Activated naive CD8-positive, alpha-beta T cell treated with anti-CD3 and anti-CD28 coated beads for 36 hours (primary cell): Measurements from ENCODE around the gene CARD11. TPM values are rescaled to one million over a fixed set of nuclear protein-coding genes. Genes with fewer than 3 reads are reported as not detected.

Experiments
- DNase-seq: peaks from one replicate; pipeline ENCODE4 v3.0.0; 2021
- H3K27ac Mint-ChIP-seq: one replicate; pipeline ENCODE4 v1.8.0; 2022; ENCODE audit warnings: mild to moderate bottlenecking, moderate library complexity, mixed read lengths
- H3K27me3 Mint-ChIP-seq: one replicate; pipeline ENCODE4 v1.8.0; 2022; ENCODE audit warnings: mild to moderate bottlenecking, mixed read lengths
- H3K36me3 Mint-ChIP-seq: one replicate; pipeline ENCODE4 v1.8.0; 2021; ENCODE audit warnings: mild to moderate bottlenecking, mixed read lengths
- H3K4me1 Mint-ChIP-seq: one replicate; pipeline ENCODE4 v1.8.0; 2021; ENCODE audit warnings: mixed read lengths
- H3K4me3 Mint-ChIP-seq: one replicate; pipeline ENCODE4 v1.8.0; 2022; ENCODE audit warnings: mild to moderate bottlenecking, moderate library complexity, mixed read lengths
- H3K9me3 Mint-ChIP-seq: one replicate; pipeline ENCODE4 v1.8.0; 2022; ENCODE audit warnings: mixed read lengths
- total RNA-seq, 2 experiments: library from RNA; stranded (reverse); gene quantifications; one replicate each; pipeline ENCODE4 v1.2.3, GENCODE V29; 2021

Gene CARD11
- total RNA-seq, 2 experiments from 2014 or later: 108 to 111 TPM

DNA sequence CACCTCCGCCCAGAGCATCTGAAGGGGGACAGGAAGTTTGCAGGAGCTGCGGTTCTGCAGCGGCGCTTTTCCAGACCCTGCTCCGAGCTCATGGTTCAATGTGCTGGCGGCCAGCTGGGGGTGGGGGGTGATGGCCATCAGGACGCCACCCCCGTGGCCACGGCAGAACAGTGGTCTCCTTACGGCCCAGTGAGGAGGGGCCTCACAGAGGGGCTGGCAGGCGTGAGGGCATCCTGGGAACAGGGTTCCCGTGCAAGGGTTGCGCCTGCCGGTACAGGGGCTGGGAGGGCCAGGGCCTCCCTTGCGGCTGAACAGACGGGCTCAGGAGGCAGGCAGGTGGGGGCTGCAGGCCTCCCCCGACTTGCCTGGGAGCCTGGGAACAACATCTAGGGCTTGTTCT lies 160.6 kb downstream of the CARD11 start:
- H3K4me1 Mint-ChIP-seq: peaks cover 15% of the 10 kb centered on the region
- DNase-seq: no peak
- no peak overlapping the region for H3K27ac Mint-ChIP-seq
- H3K27me3 Mint-ChIP-seq: no peaks in the 10 kb centered on the region
- H3K36me3 Mint-ChIP-seq: no peaks in the 10 kb centered on the region
- no peak overlapping the region for H3K4me3 Mint-ChIP-seq
- no peaks in the 10 kb centered on the region for H3K9me3 Mint-ChIP-seq

DNA sequence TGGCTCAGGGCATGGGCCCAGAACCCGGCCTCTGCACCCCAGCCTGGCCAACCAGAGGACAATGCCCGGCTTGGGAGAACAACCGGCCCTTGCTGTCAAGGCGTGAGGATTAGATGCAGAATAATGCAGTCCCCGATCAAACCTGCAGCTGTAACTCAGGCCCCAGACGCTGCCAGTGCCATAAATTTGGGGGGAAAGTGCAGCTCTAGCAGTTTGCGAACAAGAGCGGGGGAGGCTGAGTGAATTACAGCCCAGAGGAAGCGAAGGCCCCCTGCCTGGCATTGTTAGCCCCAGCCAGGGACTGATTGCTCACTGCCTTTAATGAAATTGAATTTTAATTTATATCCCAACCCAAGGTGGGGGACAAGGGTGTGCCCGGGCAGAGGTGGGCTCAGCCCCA lies 161.6 kb downstream of the CARD11 start:
- Mint-ChIP-seq H3K27me3 (no peaks in the 10 kb centered on the region), H3K9me3 (no peaks in the 10 kb centered on the region), H3K4me1 (peaks cover 14% of the 10 kb centered on the region), H3K36me3 (no peaks in the 10 kb centered on the region), H3K27ac (no peak overlapping the region), H3K4me3 (no peak overlapping the region)
- DNase-seq: no peak

DNA sequence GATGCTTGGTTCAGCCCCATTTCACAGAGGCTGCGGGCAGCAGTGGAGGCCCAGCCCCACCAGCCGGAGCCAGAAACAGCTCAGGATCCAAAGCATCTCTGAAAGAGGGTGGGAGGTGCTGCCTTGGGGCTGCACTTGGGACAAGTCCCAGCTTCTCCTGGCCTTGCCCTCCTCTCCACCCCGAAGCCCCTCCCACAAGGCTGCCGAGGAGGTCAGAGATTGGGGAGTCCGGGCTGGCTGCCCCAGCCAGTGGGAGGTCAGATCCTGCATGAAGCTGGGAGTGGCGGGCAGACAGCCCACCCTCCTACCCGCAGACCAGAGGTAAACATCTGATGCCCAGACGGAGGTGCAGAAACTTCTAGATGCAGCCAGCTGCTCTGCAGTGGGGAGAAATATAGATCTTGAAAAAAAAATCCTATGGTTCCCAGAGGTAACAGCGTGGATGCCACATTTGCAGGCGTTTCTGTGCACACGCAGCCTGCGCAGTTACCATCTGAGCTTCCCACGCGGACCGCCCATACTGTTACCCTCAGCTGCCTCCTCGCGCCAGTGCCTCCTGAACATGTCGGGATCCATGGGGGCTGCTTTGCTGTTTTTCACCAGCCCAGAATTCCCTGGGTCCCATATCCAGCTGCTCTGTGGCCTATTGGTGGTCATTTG lies 162.7 kb downstream of the CARD11 start:
- no peaks in the 10 kb centered on the region for H3K27me3 Mint-ChIP-seq
- no peak overlapping the region for H3K27ac Mint-ChIP-seq
- no peak overlapping the region for H3K4me3 Mint-ChIP-seq
- peaks cover 13% of the 10 kb centered on the region for H3K4me1 Mint-ChIP-seq
- no peaks in the 10 kb centered on the region for H3K9me3 Mint-ChIP-seq
- no peaks in the 10 kb centered on the region for H3K36me3 Mint-ChIP-seq
- no peak for DNase-seq

DNA sequence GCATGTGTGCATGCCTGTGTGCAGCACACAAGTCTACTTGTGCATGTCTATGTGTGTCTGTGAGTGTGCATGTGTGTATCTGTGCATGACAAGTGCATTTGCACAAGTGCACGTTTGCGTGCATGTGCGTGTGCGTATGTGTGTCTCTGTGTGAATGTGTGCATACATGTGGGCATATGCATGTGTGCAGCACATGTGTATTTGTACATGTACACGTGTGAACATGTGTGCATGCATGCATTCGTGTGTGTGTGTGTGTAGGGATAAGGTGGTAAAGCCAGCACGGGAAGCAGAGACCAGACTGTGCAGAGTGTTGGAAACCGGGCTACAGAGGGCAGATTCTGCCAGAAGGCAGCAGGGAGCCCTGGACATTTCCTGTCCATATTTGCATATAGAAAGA lies 163.6 kb downstream of the CARD11 start:
- H3K4me1 Mint-ChIP-seq: peaks cover 13% of the 10 kb centered on the region
- H3K4me3 Mint-ChIP-seq: no peak overlapping the region
- no peak for DNase-seq
- H3K27me3 Mint-ChIP-seq: no peaks in the 10 kb centered on the region
- no peaks in the 10 kb centered on the region for H3K9me3 Mint-ChIP-seq
- no peak overlapping the region for H3K27ac Mint-ChIP-seq
- no peaks in the 10 kb centered on the region for H3K36me3 Mint-ChIP-seq

DNA sequence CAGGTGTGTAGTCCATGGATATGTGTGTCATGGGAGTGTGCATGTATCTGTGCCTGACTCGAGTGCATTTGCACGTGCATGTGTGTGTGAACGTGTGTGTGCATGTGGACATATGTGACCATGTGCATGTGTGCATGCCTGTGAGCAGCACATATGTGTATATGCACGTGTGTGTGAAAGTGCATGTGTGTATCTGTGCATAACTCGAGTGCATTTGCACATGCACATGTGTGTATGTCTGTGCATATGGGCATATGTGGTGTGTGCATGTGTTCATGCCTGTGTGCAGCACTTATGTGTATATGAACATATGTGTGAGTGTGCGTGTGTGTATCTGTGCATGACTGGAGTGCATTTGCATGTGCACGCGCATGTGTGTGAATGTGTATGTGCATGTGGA lies 164.3 kb downstream of the CARD11 start:
- Mint-ChIP-seq H3K36me3 (no peaks in the 10 kb centered on the region), H3K4me1 (peaks cover 17% of the 10 kb centered on the region), H3K9me3 (no peaks in the 10 kb centered on the region), H3K4me3 (no peak overlapping the region), H3K27me3 (no peaks in the 10 kb centered on the region), H3K27ac (no peak overlapping the region)
- no peak for DNase-seq

DNA sequence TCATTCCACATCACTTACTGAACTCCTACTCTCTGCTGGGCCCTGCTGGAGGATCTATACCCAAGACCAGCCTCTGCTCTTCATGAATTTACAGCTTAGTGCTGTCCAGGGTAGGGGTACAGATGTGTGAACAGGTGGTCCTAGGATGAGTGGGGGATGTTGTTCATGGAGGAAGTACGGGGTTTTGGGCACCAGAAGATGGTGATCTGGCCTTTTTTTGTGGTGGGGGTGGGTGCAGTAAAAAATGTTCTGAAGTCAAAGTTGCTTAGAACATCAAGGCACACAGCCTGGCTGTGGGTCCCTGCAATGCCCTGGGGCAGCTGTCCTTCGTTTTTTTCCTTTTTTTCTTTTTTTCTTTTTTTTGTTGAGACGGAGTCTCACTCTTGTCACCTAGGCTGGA lies 165.4 kb downstream of the CARD11 start:
- H3K4me3 Mint-ChIP-seq: no peak overlapping the region

DNA sequence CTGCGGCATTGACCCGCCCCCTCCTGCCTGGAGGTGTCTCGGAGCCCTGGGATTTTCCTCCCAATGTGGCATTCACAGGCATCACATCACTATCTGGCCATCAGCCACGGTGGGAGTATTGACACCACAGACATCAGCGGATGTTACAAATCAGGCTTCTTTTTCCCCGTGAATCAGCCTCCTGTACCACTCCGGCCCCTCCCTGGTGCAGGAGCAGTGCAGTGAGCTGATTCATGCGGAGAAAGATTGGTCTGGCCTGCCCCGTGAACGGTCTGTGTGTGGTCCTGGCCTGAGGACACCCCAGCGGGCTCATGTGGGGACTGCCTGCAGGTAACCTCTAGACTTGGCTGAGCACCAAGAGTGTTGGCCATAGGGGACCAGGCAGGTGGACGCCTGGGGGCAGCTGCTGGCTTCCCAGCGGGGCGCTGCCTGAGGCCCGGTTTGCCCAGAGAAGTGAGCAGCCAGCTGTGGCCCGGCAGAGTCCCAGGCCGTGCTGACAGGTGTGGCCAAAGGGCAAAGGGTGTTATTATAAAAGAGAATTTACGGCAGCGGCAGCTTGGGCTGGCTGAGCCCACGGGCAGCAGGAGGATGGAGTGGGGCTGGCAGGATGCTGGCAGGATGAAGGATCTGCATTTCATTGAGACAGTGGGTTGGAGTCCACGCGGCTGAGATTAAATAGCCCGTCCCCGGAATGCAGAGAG lies 167.5 kb downstream of the CARD11 start:
- Mint-ChIP-seq H3K9me3 (no peaks in the 10 kb centered on the region), H3K4me1 (peaks cover 19% of the 10 kb centered on the region), H3K4me3 (no peak overlapping the region), H3K27ac (no peak overlapping the region), H3K27me3 (no peaks in the 10 kb centered on the region), H3K36me3 (no peaks in the 10 kb centered on the region)
- no peak for DNase-seq

More for the DNA sequence above, 165.4 kb downstream of the CARD11 start:
- Mint-ChIP-seq H3K9me3 (no peaks in the 10 kb centered on the region), H3K4me1 (peaks cover 17% of the 10 kb centered on the region), H3K36me3 (no peaks in the 10 kb centered on the region), H3K27ac (no peak overlapping the region), H3K27me3 (no peaks in the 10 kb centered on the region)
- DNase-seq: no peak

DNA sequence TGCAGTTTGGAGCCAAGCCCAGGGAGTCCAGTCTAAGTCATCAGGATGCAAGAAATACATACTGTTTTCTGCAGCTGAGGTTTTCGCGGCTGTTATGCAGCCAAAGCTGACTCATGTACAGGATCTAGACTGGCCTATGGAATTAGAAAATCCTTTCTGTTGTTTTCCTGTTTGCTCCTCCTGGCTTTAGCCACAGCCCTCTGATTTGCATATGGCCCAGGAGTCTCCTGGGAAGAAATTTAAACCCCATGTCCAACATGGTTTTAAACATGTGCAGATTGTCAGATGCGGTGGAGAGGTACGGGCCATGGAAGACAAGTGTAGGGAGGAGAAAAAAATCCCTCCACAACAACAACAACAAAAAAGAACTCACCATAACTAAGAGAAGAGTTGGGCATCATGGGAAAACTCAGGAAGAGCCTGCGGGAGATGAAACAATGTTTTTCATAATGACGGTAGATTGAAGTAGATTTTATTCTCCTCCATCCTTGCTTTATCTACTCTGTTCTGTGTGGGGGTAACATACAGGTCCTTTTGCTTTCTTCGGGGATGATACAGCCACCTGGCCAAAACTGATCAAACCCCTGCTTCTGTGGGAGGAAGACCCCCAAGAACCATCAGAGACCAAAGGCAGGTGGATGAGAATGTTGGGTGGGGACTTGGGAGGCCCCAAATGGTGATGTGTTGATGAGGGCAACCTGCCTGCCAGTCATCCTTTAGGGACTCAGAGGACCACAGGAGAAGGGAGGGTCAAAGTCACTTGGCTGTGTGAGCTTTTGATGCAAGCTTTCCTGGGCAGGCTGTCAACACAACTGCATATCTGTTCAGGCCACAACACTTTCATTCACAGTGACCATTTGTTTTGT lies 169.7 kb downstream of the CARD11 start:
- no peak overlapping the region for H3K4me3 Mint-ChIP-seq
- H3K9me3 Mint-ChIP-seq: no peaks in the 10 kb centered on the region

DNA sequence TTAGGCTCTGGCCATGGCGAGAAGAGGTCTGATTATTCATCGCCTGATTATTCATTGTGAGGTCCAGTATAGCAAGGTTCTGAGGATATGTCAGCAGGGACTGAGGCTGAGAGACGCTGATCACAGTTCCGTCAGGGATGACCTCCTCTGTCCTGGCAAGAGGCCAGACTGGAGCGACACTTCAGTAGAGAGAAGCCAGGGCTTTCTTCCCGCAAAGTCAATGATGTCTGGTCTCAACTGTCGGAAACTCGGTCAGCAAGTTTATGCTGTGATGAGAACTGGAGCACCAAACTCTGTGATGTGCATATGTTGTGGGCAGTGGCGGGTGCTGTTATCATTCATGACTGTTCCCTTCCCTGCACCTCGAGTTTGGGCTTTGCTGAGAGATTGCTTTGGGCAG lies 170.5 kb downstream of the CARD11 start:
- Mint-ChIP-seq H3K27ac (peak overlapping the region; percentile 14), H3K27me3 (no peaks in the 10 kb centered on the region), H3K36me3 (no peaks in the 10 kb centered on the region), H3K9me3 (no peaks in the 10 kb centered on the region), H3K4me1 (peaks cover 22% of the 10 kb centered on the region), H3K4me3 (no peak overlapping the region)
- DNase-seq: no peak

More for the DNA sequence above, 169.7 kb downstream of the CARD11 start:
- no peaks in the 10 kb centered on the region for H3K36me3 Mint-ChIP-seq
- peak overlapping the region; percentile 88 for H3K27ac Mint-ChIP-seq
- H3K27me3 Mint-ChIP-seq: no peaks in the 10 kb centered on the region
- H3K4me1 Mint-ChIP-seq: peaks cover 29% of the 10 kb centered on the region
- no peak for DNase-seq

DNA sequence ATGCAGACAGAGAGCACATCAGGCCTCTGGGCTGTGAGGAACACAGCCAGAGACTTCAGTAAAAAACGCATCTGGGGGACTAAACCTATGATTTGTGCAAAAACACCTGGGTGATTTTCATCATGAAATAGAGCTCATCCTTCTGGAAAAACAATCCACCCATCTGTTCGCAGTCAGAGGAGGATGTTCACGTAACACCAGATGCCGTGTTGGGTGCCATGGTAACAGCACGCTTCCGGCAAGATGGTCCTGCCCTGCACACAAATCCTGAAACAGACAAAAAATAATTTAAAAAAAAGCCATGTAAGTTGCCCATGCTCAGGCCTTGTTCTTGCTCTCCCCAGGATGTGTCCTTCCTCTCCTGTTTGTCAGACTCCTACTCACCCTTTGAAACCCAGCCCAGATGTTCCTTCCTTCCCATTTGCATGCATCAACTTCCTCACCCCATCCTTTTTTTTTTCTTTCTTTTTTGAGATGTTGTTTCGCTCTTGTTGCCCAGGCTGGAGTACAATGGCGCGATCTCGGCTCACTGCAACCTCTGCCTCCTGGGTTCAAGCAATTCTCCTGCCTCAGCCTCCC lies 171.3 kb downstream of the CARD11 start:
- no peak overlapping the region for H3K27ac Mint-ChIP-seq
- H3K27me3 Mint-ChIP-seq: no peaks in the 10 kb centered on the region
- no peak for DNase-seq

DNA sequence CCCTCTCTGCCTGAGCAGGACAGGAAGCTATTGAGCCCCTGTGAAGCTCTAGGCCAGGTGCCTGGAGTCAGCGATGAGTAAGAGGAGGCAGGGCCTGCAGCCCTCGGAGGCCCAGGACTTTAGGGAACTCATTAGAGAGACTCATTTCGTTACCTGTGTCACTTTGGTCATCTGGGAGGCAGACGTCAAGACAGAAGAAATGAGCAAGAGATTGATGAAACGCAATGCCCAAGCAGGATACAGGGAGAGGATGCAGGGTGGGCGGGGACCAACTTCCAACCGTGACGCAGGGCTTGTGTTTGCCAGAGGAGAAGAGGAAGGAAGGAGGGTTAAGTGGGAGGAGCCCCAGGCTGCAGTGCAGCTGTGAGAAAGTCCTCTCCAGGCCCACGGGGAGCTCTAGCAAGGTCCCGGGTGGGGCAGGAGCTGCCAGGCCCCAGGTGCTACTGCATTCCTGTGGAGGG lies 173.2 kb downstream of the CARD11 start:
- peak; percentile 23 for DNase-seq
- H3K9me3 Mint-ChIP-seq: no peaks in the 10 kb centered on the region
- H3K4me1 Mint-ChIP-seq: peaks cover 22% of the 10 kb centered on the region
- no peak overlapping the region for H3K27ac Mint-ChIP-seq
- no peaks in the 10 kb centered on the region for H3K27me3 Mint-ChIP-seq
- H3K4me3 Mint-ChIP-seq: peak overlapping the region; percentile 41
- no peaks in the 10 kb centered on the region for H3K36me3 Mint-ChIP-seq

More for the DNA sequence above, 171.3 kb downstream of the CARD11 start:
- Mint-ChIP-seq H3K36me3 (no peaks in the 10 kb centered on the region), H3K4me3 (no peak overlapping the region), H3K9me3 (no peaks in the 10 kb centered on the region), H3K4me1 (peaks cover 22% of the 10 kb centered on the region)

DNA sequence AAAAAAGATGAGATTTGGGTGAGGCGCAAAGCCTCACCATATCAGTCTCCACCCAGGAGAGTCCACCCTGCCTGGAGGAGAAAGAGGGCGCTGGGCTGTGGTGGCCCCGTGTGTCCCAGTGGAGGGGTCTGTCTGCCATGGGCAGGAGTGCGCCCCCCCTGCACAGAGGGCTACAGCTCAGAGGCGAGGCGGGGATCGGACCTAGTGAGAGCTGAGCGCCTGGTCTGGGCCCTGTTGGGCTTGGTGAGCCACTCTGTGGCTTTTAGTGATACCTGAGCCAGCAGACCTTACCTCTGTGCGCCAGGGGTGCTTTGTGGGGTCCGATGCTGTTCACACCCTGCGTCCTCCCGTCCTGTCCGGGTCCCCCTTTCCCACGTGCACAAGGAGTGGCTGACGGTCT lies 173.7 kb downstream of the CARD11 start:
- H3K4me1 Mint-ChIP-seq: peaks cover 23% of the 10 kb centered on the region
- no peaks in the 10 kb centered on the region for H3K27me3 Mint-ChIP-seq
- H3K4me3 Mint-ChIP-seq: no peak overlapping the region
- H3K27ac Mint-ChIP-seq: peak overlapping the region; percentile 48
- no peaks in the 10 kb centered on the region for H3K9me3 Mint-ChIP-seq
- no peaks in the 10 kb centered on the region for H3K36me3 Mint-ChIP-seq
- DNase-seq: no peak

DNA sequence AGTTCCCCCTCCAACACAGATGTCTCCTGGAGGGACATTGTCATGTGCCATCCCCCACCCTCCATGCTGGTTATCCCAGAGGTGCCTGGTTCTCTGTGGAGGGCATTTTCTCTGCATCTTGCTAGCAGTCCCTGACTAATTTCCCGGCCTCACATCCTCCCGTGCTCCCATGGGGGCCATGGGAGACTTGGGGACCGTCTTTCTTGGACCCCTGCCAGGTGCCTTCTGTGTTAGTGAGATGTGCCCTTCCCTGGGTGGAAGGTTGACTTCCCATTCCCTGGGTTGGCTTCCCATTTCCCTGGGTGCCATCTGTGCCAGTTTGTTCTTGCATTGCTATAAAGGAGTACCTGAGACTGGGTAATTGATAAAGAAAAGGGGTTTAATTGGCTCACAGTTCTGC lies 177.1 kb downstream of the CARD11 start:
- no peaks in the 10 kb centered on the region for H3K27me3 Mint-ChIP-seq
- DNase-seq: no peak
- H3K36me3 Mint-ChIP-seq: no peaks in the 10 kb centered on the region
- H3K9me3 Mint-ChIP-seq: no peaks in the 10 kb centered on the region
- no peak overlapping the region for H3K27ac Mint-ChIP-seq
- peaks cover 43% of the 10 kb centered on the region for H3K4me1 Mint-ChIP-seq
- no peak overlapping the region for H3K4me3 Mint-ChIP-seq

DNA sequence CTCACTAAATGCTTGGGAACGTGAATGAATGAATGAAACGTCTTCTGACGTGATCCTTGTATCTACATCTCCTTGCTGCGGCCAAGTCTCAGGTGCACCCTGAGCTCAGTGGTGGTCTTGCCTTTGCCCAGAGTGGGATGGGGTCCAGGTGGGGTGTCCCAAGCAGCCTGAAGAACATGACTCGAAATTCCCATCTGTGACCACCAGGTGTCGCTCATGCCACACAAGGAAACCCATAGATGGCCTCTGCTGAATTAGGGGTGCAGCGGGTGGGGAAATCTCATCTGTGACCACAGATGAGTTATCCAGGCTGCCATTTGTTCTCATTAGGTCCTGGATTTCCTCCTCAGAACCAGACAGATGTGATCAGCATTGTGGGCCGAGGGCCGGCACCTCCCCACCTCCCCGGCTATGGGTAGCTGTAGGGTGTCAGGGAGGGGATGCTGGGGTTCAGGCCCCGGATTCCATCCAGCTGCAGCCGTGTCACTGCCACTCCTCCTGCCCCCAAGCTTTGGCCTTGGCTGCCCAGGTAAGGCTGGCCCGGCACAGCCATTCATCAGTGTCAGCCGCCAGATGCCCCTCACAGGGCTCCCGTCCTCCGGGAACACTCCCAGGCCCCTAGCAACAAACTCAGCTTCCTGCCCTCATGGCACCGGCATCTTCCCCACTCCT lies 178.5 kb downstream of the CARD11 start:
- peak; percentile 67 for DNase-seq
- Mint-ChIP-seq H3K4me1 (peaks cover 34% of the 10 kb centered on the region), H3K27me3 (no peaks in the 10 kb centered on the region), H3K36me3 (no peaks in the 10 kb centered on the region), H3K27ac (peak overlapping the region; percentile 70), H3K4me3 (peak overlapping the region; percentile 9), H3K9me3 (no peaks in the 10 kb centered on the region)
